Small intestine (tissue), 7 donors: ENCODE results near the gene ITIH4. TPM values are rescaled to one million over a fixed set of nuclear protein-coding genes. Genes with fewer than 3 reads are reported as not detected.

Experiments used
- DNase-seq, 2 donors: peaks; one replicate each; pipeline versions ENCODE4 v3.0.0 to v3.0.0-alpha.2; 2013
- FAIRE-seq: peaks from 2 replicates; lab custom pipeline; 2012; peaks lifted over from hg19 to GRCh38; lab: Jason Lieb, UNC
- H3K27ac ChIP-seq, 3 donors: one replicate each; pipeline ENCODE4 v1.5.1; 2013; ENCODE audit warnings: low read length in 2 of 3, mild to moderate bottlenecking in 2 of 3, control low read depth in 1 of 3, inconsistent platforms in 1 of 3, low read depth in 1 of 3, moderate library complexity in 1 of 3
- H3K27me3 ChIP-seq, 3 donors: one replicate each; pipeline ENCODE4 v1.6.1; 2013; ENCODE audit warnings: low read length in 3 of 3, inconsistent platforms in 1 of 3; ENCODE audit not compliant: control insufficient read depth in 3 of 3, insufficient read depth in 3 of 3
- H3K36me3 ChIP-seq, 3 donors: one replicate each; pipeline ENCODE4 v1.6.1; 2013; ENCODE audit warnings: low read length in 3 of 3, inconsistent platforms in 1 of 3, low read depth in 1 of 3, mild to moderate bottlenecking in 1 of 3, moderate library complexity in 1 of 3; ENCODE audit not compliant: control insufficient read depth in 3 of 3, insufficient read depth in 2 of 3
- H3K4me1 ChIP-seq, 3 donors: one replicate each; pipeline ENCODE4 v1.6.1; 2013; ENCODE audit warnings: low read length in 2 of 3, inconsistent platforms in 1 of 3, low read depth in 1 of 3, mild to moderate bottlenecking in 1 of 3, moderate library complexity in 1 of 3; ENCODE audit not compliant: control insufficient read depth in 3 of 3, insufficient read depth in 2 of 3
- H3K4me3 ChIP-seq, 3 donors: one replicate each; pipeline ENCODE4 v1.5.1; 2013; ENCODE audit warnings: low read length in 3 of 3, control low read depth in 1 of 3, inconsistent platforms in 1 of 3, low read depth in 1 of 3, mild to moderate bottlenecking in 1 of 3, moderate library complexity in 1 of 3
- H3K9me3 ChIP-seq, 2 donors: one replicate each; pipeline ENCODE4 v1.6.1; 2013; ENCODE audit warnings: low read depth in 1 of 2, low read length in 1 of 2; ENCODE audit not compliant: control insufficient read depth in 2 of 2, insufficient read depth in 1 of 2
- WGBS, 3 donors: extraction: QIAGEN DNeasy Blood & Tissue Kit; methylation state at CpG; one replicate each; pipeline ENCODE4 v1.1.7; 2013; 5-methylcytosine and 5-hydroxymethylcytosine counted together
- polyA plus RNA-seq, 4 donors: library from polyadenylated mRNA; stranded (reverse) in 3 of 4; unstranded in 1 of 4; fragments of 200-250 nt in 3 of 4; fragments of 120-200 nt in 1 of 4; gene quantifications; one replicate each; pipeline versions ENCODE4 v1.2.1 to v1.2.3, GENCODE V29; 2013
- donor health status: healthy with polysubstance abuse.
- donor health status: control.
- donor health status: control.
- donor health status: Bipolar disorder and iron deficiency.
- donor health status: healthy.

Gene ITIH4
- polyA plus RNA-seq, 4 donors = 0.67 to 4.9 (median 2.8) TPM

- FAIRE-seq (no peak), DNase-seq (no peak)
- Histone ChIP-seq H3K27ac (no peak overlapping the region), H3K4me1 (no peaks in the 10 kb centered on the region), H3K36me3 (peaks cover 0 to 3% (median 0%) of the 10 kb centered on the region in 3 donors), H3K27me3 (no peaks in the 10 kb centered on the region), H3K4me3 (no peak overlapping the region), H3K9me3 (peaks cover 0 to 3% of the 10 kb centered on the region in 2 donors)
- WGBS, 3 donors = 81 to 85% (median 82%) methylated on average over 8 of the region's 8 CpGs
These were observed 43.1 kb upstream of the ITIH4 start for GRCh38 chr3:52873433-52874159.

- no peak overlapping the region for H3K27ac ChIP-seq
- DNase-seq (no peak), FAIRE-seq (no peak)
- no peaks in the 10 kb centered on the region for H3K4me1 ChIP-seq
- no peaks in the 10 kb centered on the region for H3K27me3 ChIP-seq
- 92 to 95% (median 95%) methylated on average over 3 of the region's 3 CpGs for WGBS, 3 donors
- H3K36me3 ChIP-seq = peaks cover 0 to 3% (median 0%) of the 10 kb centered on the region in 3 donors
- peaks cover 0 to 3% of the 10 kb centered on the region in 2 donors for H3K9me3 ChIP-seq
- H3K4me3 ChIP-seq = no peak overlapping the region
These were observed 41.8 kb upstream of the ITIH4 start for GRCh38 chr3:52872245-52872644.

GRCh38 chr3:52871761-52872160 lies 41.3 kb upstream of the ITIH4 start:
- Histone ChIP-seq H3K9me3 (peaks cover 0 to 3% of the 10 kb centered on the region in 2 donors), H3K4me3 (no peak overlapping the region), H3K4me1 (no peaks in the 10 kb centered on the region), H3K27ac (no peak overlapping the region), H3K27me3 (no peaks in the 10 kb centered on the region), H3K36me3 (peaks cover 0 to 3% (median 0%) of the 10 kb centered on the region in 3 donors)
- no peak for DNase-seq
- 68 to 79% (median 76%) methylated on average over 9 of the region's 9 CpGs for WGBS, 3 donors
- no peak for FAIRE-seq

GRCh38 chr3:52870471-52870870 lies 40.0 kb upstream of the ITIH4 start:
- Histone ChIP-seq H3K4me3 (no peak overlapping the region), H3K27ac (no peak overlapping the region), H3K4me1 (no peaks in the 10 kb centered on the region), H3K27me3 (no peaks in the 10 kb centered on the region), H3K36me3 (peaks cover 0 to 3% (median 0%) of the 10 kb centered on the region in 3 donors), H3K9me3 (peaks cover 0 to 3% of the 10 kb centered on the region in 2 donors)
- FAIRE-seq (no peak), DNase-seq (no peak)
- 96 to 98% (median 97%) methylated on average over 10 of the region's 10 CpGs for WGBS, 3 donors

- Histone ChIP-seq H3K27ac (no peak overlapping the region), H3K9me3 (peaks cover 2 to 7% of the 10 kb centered on the region in 2 donors), H3K4me1 (no peaks in the 10 kb centered on the region), H3K4me3 (no peak overlapping the region), H3K27me3 (no peaks in the 10 kb centered on the region), H3K36me3 (peaks cover 0 to 3% (median 0%) of the 10 kb centered on the region in 3 donors)
- no peak for FAIRE-seq
- 92 to 93% (median 93%) methylated on average over 12 of the region's 12 CpGs for WGBS, 3 donors
- DNase-seq = no peak
These were observed 36.0 kb upstream of the ITIH4 start for GRCh38 chr3:52866427-52866826.

GRCh38 chr3:52865994-52866393 lies 35.5 kb upstream of the ITIH4 start:
- H3K9me3 ChIP-seq = peaks cover 2 to 7% of the 10 kb centered on the region in 2 donors
- H3K27ac ChIP-seq = no peak overlapping the region
- FAIRE-seq = no peak
- no peak for DNase-seq
- 96 to 98% (median 98%) methylated on average over 13 of the region's 13 CpGs for WGBS, 3 donors
- H3K27me3 ChIP-seq = no peaks in the 10 kb centered on the region
- peaks cover 0 to 3% (median 0%) of the 10 kb centered on the region in 3 donors for H3K36me3 ChIP-seq
- H3K4me3 ChIP-seq = no peak overlapping the region
- H3K4me1 ChIP-seq = no peaks in the 10 kb centered on the region

GRCh38 chr3:52860424-52860768 lies 29.9 kb upstream of the ITIH4 start:
- H3K27me3 ChIP-seq = no peaks in the 10 kb centered on the region
- H3K9me3 ChIP-seq = peaks cover 2 to 4% of the 10 kb centered on the region in 2 donors
- FAIRE-seq = no peak
- no peak overlapping the region for H3K4me3 ChIP-seq
- H3K36me3 ChIP-seq = peaks cover 0 to 5% (median 0%) of the 10 kb centered on the region in 3 donors
- 79 to 93% (median 82%) methylated on average over 8 of the region's 8 CpGs for WGBS, 3 donors
- DNase-seq = no peak
- H3K4me1 ChIP-seq = no peaks in the 10 kb centered on the region
- H3K27ac ChIP-seq = no peak overlapping the region

GRCh38 chr3:52859686-52860423 lies 29.4 kb upstream of the ITIH4 start:
- peaks cover 0 to 5% (median 0%) of the 10 kb centered on the region in 3 donors for H3K36me3 ChIP-seq
- no peak overlapping the region for H3K4me3 ChIP-seq
- H3K27me3 ChIP-seq = no peaks in the 10 kb centered on the region
- H3K4me1 ChIP-seq = no peaks in the 10 kb centered on the region
- DNase-seq (no peak), FAIRE-seq (no peak)
- WGBS, 3 donors = 88 to 93% (median 88%) methylated on average over 8 of the region's 8 CpGs
- peaks cover 2 to 4% of the 10 kb centered on the region in 2 donors for H3K9me3 ChIP-seq
- no peak overlapping the region for H3K27ac ChIP-seq
